Activated naive CD4-positive, alpha-beta T cell treated with anti-CD3 and anti-CD28 coated beads, Interleukin-2, amount 50 U/mL, for 72 hours (primary cell): ENCODE data around the gene BEND7. TPM values are rescaled to one million over a fixed set of nuclear protein-coding genes. Genes with fewer than 3 reads are reported as not detected.

Experiments
- ATAC-seq, 2 donors: fragments of 150-1000 bp; cut with Tn5 transposase; 2 replicates each; pipeline ENCODE4 v1.10.0; 2021; ENCODE audit warnings: mild to moderate bottlenecking in 2 of 2, moderate library complexity in 2 of 2
- DNase-seq, 2 donors: peaks; one replicate each; pipeline ENCODE4 v3.0.0; 2021 to 2022; ENCODE audit warnings: low spot score in 2 of 2
- H3K27ac Mint-ChIP-seq, 2 donors: one replicate each; pipeline ENCODE4 v1.8.0; 2022; ENCODE audit warnings: mild to moderate bottlenecking in 2 of 2, mixed read lengths in 2 of 2
- H3K36me3 Mint-ChIP-seq, 2 donors: one replicate each; pipeline ENCODE4 v1.8.0; 2022; ENCODE audit warnings: mixed read lengths in 2 of 2
- H3K9me3 Mint-ChIP-seq, 2 donors: one replicate each; pipeline ENCODE4 v1.8.0; 2022; ENCODE audit warnings: mixed read lengths in 2 of 2
- total RNA-seq, 2 donors: library from RNA; stranded (reverse); gene quantifications; one replicate each; pipeline ENCODE4 v1.2.3, GENCODE V29; 2022

Gene BEND7
- total RNA-seq, 2 donors from 2014 or later: not detected

DNA sequence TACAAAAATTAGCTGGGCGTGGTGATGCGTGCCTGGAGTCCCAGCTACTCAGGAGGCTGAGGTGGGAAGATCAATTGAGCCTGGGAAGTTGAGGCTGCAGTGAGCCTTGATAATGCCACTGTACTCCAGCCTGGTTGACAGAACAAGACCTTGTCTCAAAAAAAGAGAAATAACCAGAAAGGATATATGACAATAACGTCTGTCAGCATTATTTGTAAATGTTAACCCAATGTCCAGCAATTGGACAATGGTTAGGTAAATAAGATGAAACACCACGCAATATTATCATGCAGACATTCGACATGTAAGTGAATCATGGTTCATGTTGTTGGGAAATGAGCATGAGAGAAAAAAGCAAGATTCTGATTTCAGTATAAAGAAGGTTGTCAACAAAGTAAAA, 136.1 kb downstream of the BEND7 start:
- DNase-seq (no peak), ATAC-seq (no peak)
- no peak overlapping the region for H3K27ac Mint-ChIP-seq
- no peaks in the 10 kb centered on the region for H3K36me3 Mint-ChIP-seq
- H3K9me3 Mint-ChIP-seq: no peaks in the 10 kb centered on the region

Other genes starting within 250 kb of the BEND7 start
- 10 to 100 TPM; 14.0 to 17.5 TPM for gene PHYH, start 228.9 kb downstream of the BEND7 start, total RNA-seq
- 10 to 100 TPM; 60.3 to 67.9 TPM for gene SEPHS1, start 180.7 kb downstream of the BEND7 start, total RNA-seq
- gene PRPF18, start 58.0 kb upstream of the BEND7 start, total RNA-seq: 10 to 100 TPM; 19.9 to 31.2 TPM